Measurements from ENCODE around the gene PRDM1.

DNA sequence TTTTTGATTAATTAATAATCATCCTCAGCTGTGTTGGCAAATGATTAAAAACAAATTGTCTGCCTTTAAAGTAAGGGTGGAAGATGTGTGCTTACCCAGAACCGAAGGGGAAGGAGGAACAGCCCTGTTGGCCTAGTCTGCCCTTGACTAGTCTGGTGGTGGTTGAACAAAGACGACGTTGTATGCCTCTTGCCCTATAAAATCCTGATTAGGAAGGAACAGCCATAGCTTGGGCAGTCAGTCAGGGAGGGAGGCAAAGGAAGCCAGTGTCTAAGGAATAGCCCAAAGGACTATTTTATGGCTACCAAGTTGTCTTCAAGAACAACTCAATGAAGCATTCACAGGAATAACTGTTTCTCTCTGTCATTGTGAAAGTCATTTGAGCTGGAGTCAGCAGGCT lies 70.7 kb downstream of the PRDM1 start:
- TF ChIP-seq, protein P1, sequence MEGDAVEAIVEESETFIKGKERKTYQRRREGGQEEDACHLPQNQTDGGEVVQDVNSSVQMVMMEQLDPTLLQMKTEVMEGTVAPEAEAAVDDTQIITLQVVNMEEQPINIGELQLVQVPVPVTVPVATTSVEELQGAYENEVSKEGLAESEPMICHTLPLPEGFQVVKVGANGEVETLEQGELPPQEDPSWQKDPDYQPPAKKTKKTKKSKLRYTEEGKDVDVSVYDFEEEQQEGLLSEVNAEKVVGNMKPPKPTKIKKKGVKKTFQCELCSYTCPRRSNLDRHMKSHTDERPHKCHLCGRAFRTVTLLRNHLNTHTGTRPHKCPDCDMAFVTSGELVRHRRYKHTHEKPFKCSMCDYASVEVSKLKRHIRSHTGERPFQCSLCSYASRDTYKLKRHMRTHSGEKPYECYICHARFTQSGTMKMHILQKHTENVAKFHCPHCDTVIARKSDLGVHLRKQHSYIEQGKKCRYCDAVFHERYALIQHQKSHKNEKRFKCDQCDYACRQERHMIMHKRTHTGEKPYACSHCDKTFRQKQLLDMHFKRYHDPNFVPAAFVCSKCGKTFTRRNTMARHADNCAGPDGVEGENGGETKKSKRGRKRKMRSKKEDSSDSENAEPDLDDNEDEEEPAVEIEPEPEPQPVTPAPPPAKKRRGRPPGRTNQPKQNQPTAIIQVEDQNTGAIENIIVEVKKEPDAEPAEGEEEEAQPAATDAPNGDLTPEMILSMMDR (IDR thresholded peaks at IDR 0.05 in 4 of 5, conservative IDR thresholded peaks at IDR 0.05 in 1 of 5) = no peak
- TF ChIP-seq POLR2A (IDR thresholded peaks at IDR 0.05) = no peak

Data from gastrocnemius medialis (tissue), 4 donors.